OCI-LY7 (cell line): ENCODE data around the gene LRFN2. TPM values are rescaled to one million over a fixed set of nuclear protein-coding genes. Genes with fewer than 3 reads are reported as not detected.

Source experiments
- BruUV-seq: library from RNA; stranded (reverse); fragments of 400-500 nt; replicated peaks from 2 replicates; lab custom pipeline; 2021; lab: Mats Ljungman, UMichigan
- CTCF ChIA-PET: fragments of 300-600 bp; sonication (Branson Sonifier 250); formaldehyde crosslinking; loops from one replicate; lab custom pipeline; 2022; ENCODE audit warnings: antibody characterized with exemption; ENCODE audit not compliant: unreplicated experiment; lab: Charles Lee
- POLR2A ChIA-PET: fragments of 300-600 bp; sonication (Branson Sonifier 250); formaldehyde crosslinking; loops from one replicate; lab custom pipeline; 2022; ENCODE audit warnings: antibody characterized with exemption; lab: Charles Lee
- DNase-seq: peaks from one replicate; pipeline ENCODE4 v3.0.0-alpha.2; 2015; ENCODE audit warnings: low spot score
- H2AFZ ChIP-seq: fragments of 200-600 bp; sonication (generic), shearing (Covaris generic); 2 replicates; pipeline ENCODE4 v1.6.1; 2014; ENCODE audit warnings: mild to moderate bottlenecking, antibody characterized with exemption, low read length, moderate library complexity
- H3K27ac ChIP-seq: fragments of 200-600 bp; sonication (generic); 2 replicates; pipeline ENCODE4 v1.5.1; 2014; ENCODE audit warnings: mixed run types, low read depth, mild to moderate bottlenecking, moderate library complexity, low read length, inconsistent platforms; ENCODE audit not compliant: poor library complexity, severe bottlenecking
- H3K36me3 ChIP-seq: fragments of 200-600 bp; sonication (generic); 2 replicates; pipeline ENCODE4 v1.6.1; 2014; ENCODE audit warnings: mild to moderate bottlenecking, antibody characterized with exemption, low read length, moderate library complexity, mixed read lengths; ENCODE audit not compliant: insufficient read depth
- H3K4me1 ChIP-seq: fragments of 200-600 bp; sonication (generic); 2 replicates; pipeline ENCODE4 v1.5.1; 2014; ENCODE audit warnings: mild to moderate bottlenecking, low read length; ENCODE audit not compliant: insufficient read depth, poor library complexity, severe bottlenecking
- H3K4me2 ChIP-seq: fragments of 200-600 bp; sonication (generic); 2 replicates; pipeline ENCODE4 v1.6.1; 2014; ENCODE audit warnings: mild to moderate bottlenecking, low read length
- H3K4me3 ChIP-seq: fragments of 200-600 bp; sonication (generic); 2 replicates; pipeline ENCODE4 v1.5.1; 2014; ENCODE audit warnings: mild to moderate bottlenecking, low read depth, low read length; ENCODE audit not compliant: poor library complexity, severe bottlenecking
- H3K79me2 ChIP-seq: fragments of 200-600 bp; sonication (generic); 2 replicates; pipeline ENCODE4 v1.6.1; 2016; ENCODE audit warnings: low read depth, mild to moderate bottlenecking, low read length, moderate library complexity, mixed read lengths; ENCODE audit not compliant: insufficient read depth
- H3K9me2 ChIP-seq: fragments of 200-600 bp; sonication (generic); 2 replicates; pipeline ENCODE4 v1.6.1; 2016; ENCODE audit warnings: mild to moderate bottlenecking, low read length, mixed read lengths; ENCODE audit not compliant: insufficient read depth
- H3K9me3 ChIP-seq: fragments of 200-600 bp; sonication (generic); 2 replicates; pipeline ENCODE4 v1.6.1; 2014; ENCODE audit warnings: mild to moderate bottlenecking, mixed run types, low read length, mixed read lengths
- H4K20me1 ChIP-seq: fragments of 200-600 bp; sonication (generic); 2 replicates; pipeline ENCODE4 v1.6.1; 2014; ENCODE audit warnings: mild to moderate bottlenecking, antibody characterized with exemption, low read length, moderate library complexity, mixed read lengths; ENCODE audit not compliant: insufficient read depth
- CTCF ChIP-seq: fragments of 200-600 bp; sonication (generic); conservative IDR thresholded peaks from 2 replicates; pipeline ENCODE4 v1.5.1; 2014; ENCODE audit warnings: mild to moderate bottlenecking, antibody characterized with exemption, low read length, moderate library complexity, mixed read lengths
- EZH2phosphoT487 ChIP-seq: fragments of 200-600 bp; sonication (generic); IDR thresholded peaks from 2 replicates; pipeline ENCODE4 v1.6.1; 2018; ENCODE audit warnings: low read depth, borderline replicate concordance, mild to moderate bottlenecking, mixed run types, antibody characterized with exemption, low read length, moderate library complexity, mixed read lengths
- intact Hi-C: fragments of 100-400 bp; cut with micrococcal nuclease; formaldehyde crosslinking; loops from one replicate; pipeline ENCODE4 v1.10.0; 2022; ENCODE audit not compliant: unreplicated experiment
- total RNA-seq, 2 experiments: library from RNA; depleted of rRNA in 1 of 2; stranded (reverse); fragments of >200 nt in 1 of 2; shearing (Covaris generic) in 1 of 2; gene quantifications; 2 replicates each; pipeline ENCODE4 v1.2.3, GENCODE V29; 2014 to 2022

Gene LRFN2
- total RNA-seq, 2 experiments from 2014 or later, result not detected

GRCh38 chr6:40414617-40415016 lies 172.5 kb downstream of the LRFN2 start:
- no peaks in the 10 kb centered on the region for H3K79me2 ChIP-seq
- no TSS peak for BruUV-seq
- no peak overlapping the region for H3K27ac ChIP-seq
- POLR2A ChIA-PET, result no interaction called here
- CTCF ChIA-PET, result interaction anchor here (0.6 kb wide), 1 partner anchor 623 kb away, joined by 3 read pairs; no protein-coding TSS in a partner anchor
- no peaks in the 10 kb centered on the region for H4K20me1 ChIP-seq
- no peak overlapping the region for H3K4me3 ChIP-seq
- no peaks in the 10 kb centered on the region for H3K9me2 ChIP-seq
- no peaks in the 10 kb centered on the region for H3K4me1 ChIP-seq
- intact Hi-C loops, result no loop called here
- TF ChIP-seq CTCF (no peak), EZH2phosphoT487 (no peak)
- DNase-seq, result no peak
- no peak overlapping the region for H3K4me2 ChIP-seq
- H2AFZ ChIP-seq, result no peak overlapping the region
- H3K9me3 ChIP-seq, result no peaks in the 10 kb centered on the region
- H3K36me3 ChIP-seq, result no peaks in the 10 kb centered on the region

GRCh38 chr6:40413239-40413638 lies 173.9 kb downstream of the LRFN2 start:
- no peaks in the 10 kb centered on the region for H3K36me3 ChIP-seq
- no peaks in the 10 kb centered on the region for H3K9me2 ChIP-seq
- H3K27ac ChIP-seq, result no peak overlapping the region
- H3K9me3 ChIP-seq, result no peaks in the 10 kb centered on the region
- H3K79me2 ChIP-seq, result no peaks in the 10 kb centered on the region
- CTCF ChIA-PET, result no interaction called here
- no peak overlapping the region for H3K4me2 ChIP-seq
- no peak overlapping the region for H3K4me3 ChIP-seq
- no peaks in the 10 kb centered on the region for H4K20me1 ChIP-seq
- POLR2A ChIA-PET, result no interaction called here
- H3K4me1 ChIP-seq, result no peaks in the 10 kb centered on the region
- H2AFZ ChIP-seq, result no peak overlapping the region
- TF ChIP-seq EZH2phosphoT487, result no peak
- TF ChIP-seq CTCF, result no peak
- no TSS peak for BruUV-seq
- intact Hi-C loops, result no loop called here
- DNase-seq, result no peak

GRCh38 chr6:40411881-40412280 lies 175.3 kb downstream of the LRFN2 start:
- BruUV-seq, result no TSS peak
- intact Hi-C loops, result no loop called here
- ChIA-PET POLR2A (no interaction called here), CTCF (no interaction called here)
- H3K27ac ChIP-seq, result no peak overlapping the region
- H3K4me1 ChIP-seq, result no peaks in the 10 kb centered on the region
- TF ChIP-seq CTCF (no peak), EZH2phosphoT487 (no peak)
- no peaks in the 10 kb centered on the region for H4K20me1 ChIP-seq
- H2AFZ ChIP-seq, result no peak overlapping the region
- H3K79me2 ChIP-seq, result no peaks in the 10 kb centered on the region
- no peaks in the 10 kb centered on the region for H3K36me3 ChIP-seq
- DNase-seq, result no peak
- no peaks in the 10 kb centered on the region for H3K9me3 ChIP-seq
- no peak overlapping the region for H3K4me3 ChIP-seq
- no peak overlapping the region for H3K4me2 ChIP-seq
- no peaks in the 10 kb centered on the region for H3K9me2 ChIP-seq
